ENCODE data around the gene SLC2A9. TPM values are rescaled to one million over a fixed set of nuclear protein-coding genes. Genes with fewer than 3 reads are reported as not detected.
A peak's percentile ranks its signal among the peaks of the same experiment; 100 is the strongest.

The SLC2A9 gene
- total RNA-seq, 2 experiments from 2014 or later: 0.54 TPM

DNA sequence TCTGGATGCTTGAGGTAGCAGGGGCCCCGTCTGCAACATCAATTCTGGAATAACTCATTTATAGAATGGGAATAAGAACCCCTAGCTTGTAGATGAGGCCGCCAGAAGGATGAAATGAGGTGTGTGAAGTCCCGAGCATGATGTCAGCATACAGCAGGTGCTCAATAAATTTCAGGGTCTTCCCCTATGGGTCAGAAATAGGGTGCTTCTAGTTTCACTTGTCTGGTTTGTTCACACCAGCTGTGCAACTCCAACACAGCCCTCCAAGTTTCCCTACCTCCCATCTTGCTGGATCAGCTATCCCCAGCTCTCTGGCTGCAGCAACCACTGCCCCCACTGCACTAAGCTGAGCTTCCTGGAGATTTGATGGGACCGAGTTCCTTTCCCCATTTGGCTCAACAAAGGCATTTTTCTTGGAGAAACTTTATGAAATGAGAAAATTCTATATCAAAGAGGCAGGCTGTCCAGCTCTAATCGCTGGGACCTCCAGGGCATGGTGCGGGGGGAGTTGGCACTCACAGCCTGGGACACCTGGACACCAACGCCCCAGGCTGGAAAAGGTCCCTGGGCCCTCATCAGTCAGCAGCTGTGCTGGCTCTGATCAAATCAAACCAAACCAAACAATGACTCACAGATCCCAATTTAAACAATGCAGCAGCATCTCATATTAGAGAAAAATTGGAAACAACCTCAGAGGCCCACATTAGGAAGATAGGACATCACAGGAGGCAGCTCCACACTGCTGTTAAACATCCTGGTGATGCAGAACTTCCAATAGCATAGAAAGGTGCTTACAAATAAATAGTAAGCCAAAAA lies 13.3 kb downstream of the SLC2A9 start:
- peak overlapping the region; percentile 68 for H3K27ac Mint-ChIP-seq
- intact Hi-C loops (cut with micrococcal nuclease): no loop called here
- ChIA-PET CTCF (interaction anchor here (1.5 to 1.7 kb wide), 3 partner anchors 11 to 304 kb away, joined by 3 to 6 read pairs (median 5); no protein-coding TSS in a partner anchor), POLR2A (interaction anchor here (0.6 to 2.3 kb wide), 4 partner anchors 8 to 406 kb away, joined by 3 to 7 read pairs (median 4); partner anchors contain the start of gene WDR1)
- DNase-seq: no peak
- no peak for ATAC-seq
- TF ChIP-seq, protein P1, sequence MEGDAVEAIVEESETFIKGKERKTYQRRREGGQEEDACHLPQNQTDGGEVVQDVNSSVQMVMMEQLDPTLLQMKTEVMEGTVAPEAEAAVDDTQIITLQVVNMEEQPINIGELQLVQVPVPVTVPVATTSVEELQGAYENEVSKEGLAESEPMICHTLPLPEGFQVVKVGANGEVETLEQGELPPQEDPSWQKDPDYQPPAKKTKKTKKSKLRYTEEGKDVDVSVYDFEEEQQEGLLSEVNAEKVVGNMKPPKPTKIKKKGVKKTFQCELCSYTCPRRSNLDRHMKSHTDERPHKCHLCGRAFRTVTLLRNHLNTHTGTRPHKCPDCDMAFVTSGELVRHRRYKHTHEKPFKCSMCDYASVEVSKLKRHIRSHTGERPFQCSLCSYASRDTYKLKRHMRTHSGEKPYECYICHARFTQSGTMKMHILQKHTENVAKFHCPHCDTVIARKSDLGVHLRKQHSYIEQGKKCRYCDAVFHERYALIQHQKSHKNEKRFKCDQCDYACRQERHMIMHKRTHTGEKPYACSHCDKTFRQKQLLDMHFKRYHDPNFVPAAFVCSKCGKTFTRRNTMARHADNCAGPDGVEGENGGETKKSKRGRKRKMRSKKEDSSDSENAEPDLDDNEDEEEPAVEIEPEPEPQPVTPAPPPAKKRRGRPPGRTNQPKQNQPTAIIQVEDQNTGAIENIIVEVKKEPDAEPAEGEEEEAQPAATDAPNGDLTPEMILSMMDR (IDR thresholded peaks at IDR 0.05): no peak
- no peak overlapping the region for H3K4me3 Mint-ChIP-seq
- no peaks in the 10 kb centered on the region for H3K27me3 Mint-ChIP-seq
- H3K4me1 Mint-ChIP-seq (ENCODE audit: low read depth): peaks cover 60% of the 10 kb centered on the region
- H3K9me3 Mint-ChIP-seq: no peaks in the 10 kb centered on the region
- peaks cover 3% of the 10 kb centered on the region for H3K36me3 Mint-ChIP-seq (ENCODE audit: low read depth)

DNA sequence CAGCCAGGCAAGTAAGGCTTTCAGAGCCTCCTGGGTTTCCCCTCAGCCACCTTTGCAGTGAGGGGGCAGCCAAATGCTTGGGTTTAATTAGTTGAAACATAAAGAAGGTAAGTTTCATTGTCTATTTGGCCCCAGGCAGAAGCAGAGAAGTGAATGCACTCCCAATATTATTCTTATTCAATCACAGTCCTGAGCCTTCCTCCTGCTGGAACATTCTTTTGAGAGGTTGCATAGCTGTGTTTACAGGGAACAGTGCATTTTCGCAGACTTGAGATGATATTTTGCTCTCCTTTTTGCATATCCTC lies 13.9 kb downstream of the SLC2A9 start:
- intact Hi-C loops (cut with micrococcal nuclease): no loop called here
- no peaks in the 10 kb centered on the region for H3K27me3 Mint-ChIP-seq
- CTCF ChIA-PET: interaction anchor here (1.7 kb wide), 2 partner anchors 33 to 304 kb away, joined by 3 to 5 read pairs; no protein-coding TSS in a partner anchor
- DNase-seq (peak; percentile 69), ATAC-seq (peak; percentile 55)
- POLR2A ChIA-PET: interaction anchor here (0.7 to 2.3 kb wide), 4 partner anchors 9 to 167 kb away, joined by 3 to 7 read pairs (median 4); partner anchors contain the start of gene WDR1
- H3K9me3 Mint-ChIP-seq: no peaks in the 10 kb centered on the region
- H3K36me3 Mint-ChIP-seq (ENCODE audit: low read depth): peaks cover 3% of the 10 kb centered on the region
- peak overlapping the region; percentile 68 for H3K27ac Mint-ChIP-seq
- TF ChIP-seq, protein P1 (IDR thresholded peaks at IDR 0.05): no peak
- no peak overlapping the region for H3K4me3 Mint-ChIP-seq
- peaks cover 62% of the 10 kb centered on the region for H3K4me1 Mint-ChIP-seq (ENCODE audit: low read depth)

DNA sequence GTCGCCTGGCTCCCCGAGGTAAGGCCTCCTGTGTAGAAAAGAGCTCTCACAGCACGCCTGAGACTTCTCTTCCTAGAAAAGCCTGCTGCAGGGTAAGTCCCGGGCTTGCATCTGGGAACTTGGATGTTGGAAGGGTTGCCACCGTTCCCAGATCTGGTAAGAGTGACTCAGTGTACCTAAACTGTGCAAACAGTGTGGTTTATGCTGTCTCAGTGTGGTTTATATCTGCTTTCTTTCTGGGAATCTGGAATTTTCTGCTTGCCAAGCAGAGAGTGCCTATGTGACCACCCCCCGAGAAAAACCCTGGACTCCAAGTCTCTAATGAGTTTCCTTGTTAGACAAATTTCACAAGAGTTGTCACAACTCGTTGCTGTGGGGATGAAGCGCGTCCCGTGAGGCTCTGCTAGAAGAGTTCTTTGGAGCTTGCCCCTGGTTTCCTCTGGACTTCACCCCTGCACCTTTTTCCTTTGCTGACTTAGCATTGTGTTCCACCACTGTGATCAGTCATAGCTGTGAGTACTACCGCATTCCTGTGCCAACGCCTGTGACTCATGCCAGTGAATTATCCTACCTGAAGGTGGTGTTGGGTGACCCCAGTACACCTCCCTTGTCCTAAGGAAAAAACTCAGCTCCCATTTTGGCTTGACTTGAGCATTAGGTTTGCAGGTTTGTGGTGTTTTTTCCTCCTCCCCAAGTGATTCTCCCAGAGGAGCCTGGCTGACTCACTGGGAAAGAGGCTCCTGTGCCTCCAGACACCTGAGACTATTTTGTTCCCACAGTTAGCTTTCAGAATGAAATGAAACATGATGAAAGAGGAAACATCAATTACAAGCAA lies 14.5 kb downstream of the SLC2A9 start:
- peak; percentile 38 for ATAC-seq
- TF ChIP-seq, protein P1 (IDR thresholded peaks at IDR 0.05): no peak
- Mint-ChIP-seq H3K4me3 (no peak overlapping the region), H3K4me1 (ENCODE audit: low read depth) (peaks cover 62% of the 10 kb centered on the region), H3K27ac (peak overlapping the region; percentile 68), H3K9me3 (no peaks in the 10 kb centered on the region), H3K27me3 (no peaks in the 10 kb centered on the region), H3K36me3 (ENCODE audit: low read depth) (peaks cover 3% of the 10 kb centered on the region)
- ChIA-PET POLR2A (interaction anchor here (0.7 to 2.3 kb wide), 6 partner anchors 9 to 167 kb away, joined by 3 to 7 read pairs (median 3); partner anchors contain the start of gene WDR1), CTCF (interaction anchor here (1.7 kb wide), 2 partner anchors 32 to 303 kb away, joined by 3 to 5 read pairs; no protein-coding TSS in a partner anchor)
- intact Hi-C loops (cut with micrococcal nuclease): no loop called here
- peak; percentile 57 for DNase-seq

DNA sequence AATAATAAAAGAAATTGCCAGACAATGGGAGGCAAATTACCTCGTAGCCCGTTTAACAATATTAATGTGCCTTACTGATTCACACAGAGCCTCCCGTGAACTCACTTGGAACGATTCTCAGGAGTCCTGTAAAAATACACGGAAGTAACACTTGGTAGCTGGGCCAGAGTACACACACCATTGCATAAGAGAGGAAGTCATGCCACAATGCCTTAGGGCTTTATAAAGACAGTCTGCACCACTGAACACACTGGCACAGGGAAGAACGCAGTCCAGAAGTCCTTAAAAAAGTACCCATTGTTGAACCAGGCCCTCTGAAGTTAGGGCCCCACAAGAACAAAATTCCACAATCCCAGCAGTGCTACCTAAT lies 15.1 kb downstream of the SLC2A9 start:
- no peak for ATAC-seq
- ChIA-PET POLR2A (interaction anchor here (0.8 to 2.3 kb wide), 5 partner anchors 8 to 111 kb away, joined by 3 to 7 read pairs (median 3); partner anchors contain the start of gene WDR1), CTCF (interaction anchor here (1.7 kb wide), 1 partner anchor 31 kb away, joined by 3 read pairs; no protein-coding TSS in a partner anchor)
- DNase-seq: no peak
- Mint-ChIP-seq H3K27ac (no peak overlapping the region), H3K36me3 (ENCODE audit: low read depth) (peaks cover 3% of the 10 kb centered on the region), H3K27me3 (no peaks in the 10 kb centered on the region), H3K9me3 (no peaks in the 10 kb centered on the region), H3K4me3 (no peak overlapping the region), H3K4me1 (ENCODE audit: low read depth) (peaks cover 62% of the 10 kb centered on the region)
- TF ChIP-seq, protein P1 (IDR thresholded peaks at IDR 0.05): no peak
- intact Hi-C loops (cut with micrococcal nuclease): no loop called here

Data from activated CD8-positive, alpha-beta T cell treated with anti-CD3 and anti-CD28 coated beads for 36 hours (primary cell).